Chondrocyte (in vitro differentiated cells): ENCODE measurements around the gene KRTAP5-3. TPM values are rescaled to one million over a fixed set of nuclear protein-coding genes. Genes with fewer than 3 reads are reported as not detected.

ENCODE experiments used
- DNase-seq: peaks from one replicate; pipeline ENCODE4 v3.0.0; 2021; ENCODE audit warnings: mixed read lengths, low spot score
- H3K27ac Mint-ChIP-seq: one replicate; pipeline ENCODE4 v1.8.0; 2021; ENCODE audit warnings: mild to moderate bottlenecking, moderate library complexity, mixed read lengths; ENCODE audit not compliant: unreplicated experiment
- H3K27me3 Mint-ChIP-seq: 2 replicates; pipeline ENCODE4 v1.8.0; 2021; ENCODE audit warnings: low read depth, mixed read lengths
- H3K36me3 Mint-ChIP-seq: 2 replicates; pipeline ENCODE4 v1.8.0; 2021; ENCODE audit warnings: low read depth, mixed read lengths
- H3K4me1 Mint-ChIP-seq: 2 replicates; pipeline ENCODE4 v1.8.0; 2021; ENCODE audit warnings: low read depth, mild to moderate bottlenecking, mixed read lengths
- H3K4me3 Mint-ChIP-seq: one replicate; pipeline ENCODE4 v1.8.0; 2021; ENCODE audit warnings: mild to moderate bottlenecking, moderate library complexity, mixed read lengths; ENCODE audit not compliant: unreplicated experiment
- H3K9me3 Mint-ChIP-seq: 2 replicates; pipeline ENCODE4 v1.8.0; 2021; ENCODE audit warnings: low read depth, mixed read lengths
- total RNA-seq: library from RNA; stranded (reverse); gene quantifications from 3 replicates; pipeline ENCODE4 v1.2.1, GENCODE V29; 2021
- TF ChIP-seq, protein P1 (sequence below): fragments of 200-600 bp; sonication (generic); IDR thresholded peaks from 2 replicates; pipeline ENCODE4 v1.5.0; 2021; ENCODE audit warnings: antibody characterized with exemption, mild to moderate bottlenecking, moderate library complexity

KRTAP5-3 gene
- total RNA-seq, 1 donor from 2014 or later: not detected

GRCh38 chr11:1654388-1655167, 46.3 kb upstream of the KRTAP5-3 start:
- DNase-seq: peak; percentile 59
- Mint-ChIP-seq H3K27ac (no peak overlapping the region), H3K4me3 (no peak overlapping the region), H3K9me3 (no peaks in the 10 kb centered on the region), H3K27me3 (peaks cover 17% of the 10 kb centered on the region), H3K4me1 (no peaks in the 10 kb centered on the region), H3K36me3 (no peaks in the 10 kb centered on the region)
- TF ChIP-seq, protein P1, sequence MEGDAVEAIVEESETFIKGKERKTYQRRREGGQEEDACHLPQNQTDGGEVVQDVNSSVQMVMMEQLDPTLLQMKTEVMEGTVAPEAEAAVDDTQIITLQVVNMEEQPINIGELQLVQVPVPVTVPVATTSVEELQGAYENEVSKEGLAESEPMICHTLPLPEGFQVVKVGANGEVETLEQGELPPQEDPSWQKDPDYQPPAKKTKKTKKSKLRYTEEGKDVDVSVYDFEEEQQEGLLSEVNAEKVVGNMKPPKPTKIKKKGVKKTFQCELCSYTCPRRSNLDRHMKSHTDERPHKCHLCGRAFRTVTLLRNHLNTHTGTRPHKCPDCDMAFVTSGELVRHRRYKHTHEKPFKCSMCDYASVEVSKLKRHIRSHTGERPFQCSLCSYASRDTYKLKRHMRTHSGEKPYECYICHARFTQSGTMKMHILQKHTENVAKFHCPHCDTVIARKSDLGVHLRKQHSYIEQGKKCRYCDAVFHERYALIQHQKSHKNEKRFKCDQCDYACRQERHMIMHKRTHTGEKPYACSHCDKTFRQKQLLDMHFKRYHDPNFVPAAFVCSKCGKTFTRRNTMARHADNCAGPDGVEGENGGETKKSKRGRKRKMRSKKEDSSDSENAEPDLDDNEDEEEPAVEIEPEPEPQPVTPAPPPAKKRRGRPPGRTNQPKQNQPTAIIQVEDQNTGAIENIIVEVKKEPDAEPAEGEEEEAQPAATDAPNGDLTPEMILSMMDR: no peak

DNA sequence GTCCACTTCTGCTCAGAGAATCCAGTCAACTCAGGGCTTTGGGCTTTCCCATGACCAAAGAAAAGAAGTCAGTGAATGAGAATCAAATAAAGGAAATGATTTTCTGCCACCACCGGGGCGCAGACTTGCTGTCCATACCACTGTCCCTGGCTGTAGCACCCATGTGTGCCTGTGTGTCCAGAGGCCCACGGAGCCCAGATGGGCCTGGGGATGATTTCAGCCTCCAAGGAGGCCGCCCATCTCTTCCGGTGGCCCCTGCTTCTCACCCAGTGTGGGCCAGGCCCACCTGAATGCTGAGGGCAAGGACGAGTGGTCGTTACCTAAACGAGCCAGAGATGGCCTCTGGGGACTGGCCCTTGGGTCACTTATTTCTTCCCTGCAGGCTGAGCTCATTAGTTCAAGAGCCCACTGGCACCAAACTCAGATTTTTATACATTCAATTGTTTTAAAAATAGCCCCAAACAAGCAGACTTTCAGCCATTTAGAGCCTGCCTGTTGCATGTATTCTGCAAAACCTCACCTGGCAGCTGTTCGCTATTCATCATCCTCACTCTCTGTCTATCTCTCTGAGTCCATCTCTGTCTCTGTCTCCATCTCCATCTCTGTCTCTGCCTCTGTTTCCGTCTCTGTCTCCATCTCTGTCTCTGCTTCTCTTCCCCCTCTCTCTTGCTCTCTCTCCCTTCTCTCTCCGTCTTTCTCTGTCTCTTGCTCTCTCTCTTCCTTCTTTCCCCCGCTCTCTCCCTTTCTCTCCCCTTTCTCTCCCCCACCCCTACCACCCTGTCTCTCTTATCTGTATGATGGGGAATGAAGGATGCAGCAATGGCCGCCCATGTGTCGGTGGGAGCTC, 45.5 kb upstream of the KRTAP5-3 start:
- Mint-ChIP-seq H3K4me1 (no peaks in the 10 kb centered on the region), H3K36me3 (no peaks in the 10 kb centered on the region), H3K4me3 (no peak overlapping the region), H3K9me3 (no peaks in the 10 kb centered on the region), H3K27ac (no peak overlapping the region), H3K27me3 (peaks cover 14% of the 10 kb centered on the region)
- TF ChIP-seq, protein P1: no peak
- DNase-seq: peak; percentile 59

GRCh38 chr11:1652771-1653540, 44.7 kb upstream of the KRTAP5-3 start:
- Mint-ChIP-seq H3K4me1 (no peaks in the 10 kb centered on the region), H3K9me3 (no peaks in the 10 kb centered on the region), H3K27me3 (peaks cover 13% of the 10 kb centered on the region), H3K36me3 (no peaks in the 10 kb centered on the region), H3K27ac (no peak overlapping the region), H3K4me3 (no peak overlapping the region)
- peak; percentile 92 for DNase-seq
- TF ChIP-seq, protein P1: peak; percentile 100

DNA sequence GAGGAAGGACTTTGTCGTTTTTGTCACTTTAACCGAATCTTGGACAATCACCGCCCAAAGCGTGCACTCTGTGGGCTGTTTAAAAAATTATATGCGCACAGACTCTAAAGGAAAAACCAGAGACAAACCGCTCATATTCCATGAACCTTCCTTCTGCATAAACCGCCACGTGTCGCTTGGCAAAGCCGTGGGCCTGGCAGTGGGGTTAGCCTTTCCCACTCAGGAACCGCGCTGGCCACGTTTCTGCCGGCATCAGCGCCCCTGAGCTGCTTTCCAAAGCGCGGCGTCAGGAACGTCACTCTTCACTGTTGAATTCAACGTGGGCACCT, 44.1 kb upstream of the KRTAP5-3 start:
- H3K9me3 Mint-ChIP-seq: no peaks in the 10 kb centered on the region
- no peak overlapping the region for H3K4me3 Mint-ChIP-seq
- no peak overlapping the region for H3K27ac Mint-ChIP-seq
- H3K27me3 Mint-ChIP-seq: peaks cover 15% of the 10 kb centered on the region
- peak; percentile 56 for DNase-seq
- TF ChIP-seq, protein P1: no peak
- no peaks in the 10 kb centered on the region for H3K36me3 Mint-ChIP-seq
- H3K4me1 Mint-ChIP-seq: no peaks in the 10 kb centered on the region

DNA sequence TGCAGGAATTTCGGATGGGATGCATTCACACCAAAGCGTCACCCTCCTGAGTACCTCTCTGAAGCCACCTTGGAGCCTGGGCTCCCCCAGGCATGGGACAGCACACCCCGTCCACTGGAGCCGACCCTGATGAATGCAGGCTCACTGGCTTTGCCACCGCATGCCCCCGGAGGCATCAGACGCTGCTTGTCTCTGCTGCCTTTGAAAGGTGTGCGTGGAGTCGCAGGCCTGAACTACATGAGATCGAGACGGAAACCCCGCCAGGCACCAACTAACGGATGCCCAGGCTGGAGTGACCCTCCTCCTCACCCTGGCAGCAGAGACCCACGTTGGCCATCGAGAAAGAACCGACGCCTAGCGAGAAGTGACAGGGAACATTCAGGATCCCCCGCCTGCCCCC, 43.8 kb upstream of the KRTAP5-3 start:
- H3K4me1 Mint-ChIP-seq: no peaks in the 10 kb centered on the region
- H3K27me3 Mint-ChIP-seq: peaks cover 18% of the 10 kb centered on the region
- H3K9me3 Mint-ChIP-seq: no peaks in the 10 kb centered on the region
- no peak overlapping the region for H3K27ac Mint-ChIP-seq
- DNase-seq: peak; percentile 58
- TF ChIP-seq, protein P1: no peak
- no peak overlapping the region for H3K4me3 Mint-ChIP-seq
- H3K36me3 Mint-ChIP-seq: no peaks in the 10 kb centered on the region
